Smooth muscle cell of the brain vasculature (primary cell): ENCODE results near the gene SSR4.

Experiments
- DNase-seq: peaks from one replicate; pipeline ENCODE4 v3.0.0-alpha.2; 2012; ENCODE audit warnings: low read depth, low spot score

SSR4 gene

DNA sequence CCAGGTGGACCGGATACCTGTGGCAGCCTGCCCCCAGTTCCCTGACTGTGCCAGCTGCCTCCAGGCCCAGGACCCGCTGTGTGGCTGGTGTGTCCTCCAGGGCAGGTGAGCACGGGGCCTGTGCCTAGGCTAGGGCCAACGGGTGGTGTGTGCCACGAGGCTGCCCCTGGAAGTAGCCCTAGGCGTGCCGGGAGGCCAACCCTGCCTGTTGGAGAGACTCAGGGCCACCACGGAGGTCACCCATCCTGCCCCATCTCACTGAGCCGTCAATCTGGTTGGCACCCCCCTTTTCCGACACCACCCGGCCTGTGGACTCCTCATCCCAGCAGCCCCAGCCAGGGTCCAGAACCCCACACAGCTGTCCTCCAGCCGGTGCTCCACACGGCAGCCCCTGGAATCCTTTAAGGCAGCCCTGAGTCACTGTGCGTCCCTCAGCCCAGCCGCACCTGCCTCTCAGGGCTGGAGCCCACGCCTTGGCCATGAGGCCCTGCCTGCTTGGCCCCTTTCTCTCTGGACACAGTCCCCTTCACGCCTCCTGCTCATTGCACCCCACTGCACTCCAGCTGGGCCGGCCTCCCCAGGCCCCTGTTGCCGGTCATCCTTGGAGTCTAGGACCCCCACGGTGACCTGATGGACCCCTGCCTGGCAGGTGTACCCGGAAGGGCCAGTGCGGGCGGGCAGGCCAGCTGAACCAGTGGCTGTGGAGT is 25.2 kb upstream of the SSR4 start:
- DNase-seq, result no peak

DNA sequence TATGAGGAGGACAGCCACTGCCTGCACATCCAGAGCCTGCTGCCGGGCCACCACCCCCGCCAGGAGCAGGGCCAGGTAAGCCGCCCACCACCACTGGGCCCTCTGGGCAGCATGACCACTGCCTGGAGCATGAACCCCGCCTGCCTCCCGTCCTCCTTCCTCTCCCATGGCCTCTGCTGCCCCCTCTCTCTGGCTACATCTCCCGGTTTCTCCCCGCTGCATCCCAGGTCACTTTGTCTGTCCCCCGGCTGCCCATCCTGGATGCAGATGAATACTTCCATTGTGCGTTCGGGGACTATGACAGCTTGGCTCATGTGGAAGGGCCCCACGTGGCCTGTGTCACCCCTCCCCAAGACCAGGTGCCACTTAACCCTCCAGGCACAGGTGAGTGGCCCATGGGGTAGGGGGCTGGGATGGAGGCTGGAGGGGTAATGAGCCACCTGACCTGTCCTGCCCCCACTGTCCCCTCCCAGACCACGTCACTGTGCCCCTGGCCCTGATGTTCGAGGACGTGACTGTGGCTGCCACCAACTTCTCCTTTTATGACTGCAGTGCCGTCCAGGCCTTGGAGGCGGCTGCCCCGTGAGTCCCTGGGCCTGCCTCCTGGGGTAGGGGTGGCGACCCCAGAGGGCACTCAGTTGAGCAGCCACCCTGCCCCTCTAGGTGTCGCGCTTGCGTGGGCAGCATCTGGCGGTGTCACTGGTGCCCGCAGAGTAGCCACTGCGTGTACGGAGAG is 24.4 kb upstream of the SSR4 start:
- DNase-seq, result no peak

DNA sequence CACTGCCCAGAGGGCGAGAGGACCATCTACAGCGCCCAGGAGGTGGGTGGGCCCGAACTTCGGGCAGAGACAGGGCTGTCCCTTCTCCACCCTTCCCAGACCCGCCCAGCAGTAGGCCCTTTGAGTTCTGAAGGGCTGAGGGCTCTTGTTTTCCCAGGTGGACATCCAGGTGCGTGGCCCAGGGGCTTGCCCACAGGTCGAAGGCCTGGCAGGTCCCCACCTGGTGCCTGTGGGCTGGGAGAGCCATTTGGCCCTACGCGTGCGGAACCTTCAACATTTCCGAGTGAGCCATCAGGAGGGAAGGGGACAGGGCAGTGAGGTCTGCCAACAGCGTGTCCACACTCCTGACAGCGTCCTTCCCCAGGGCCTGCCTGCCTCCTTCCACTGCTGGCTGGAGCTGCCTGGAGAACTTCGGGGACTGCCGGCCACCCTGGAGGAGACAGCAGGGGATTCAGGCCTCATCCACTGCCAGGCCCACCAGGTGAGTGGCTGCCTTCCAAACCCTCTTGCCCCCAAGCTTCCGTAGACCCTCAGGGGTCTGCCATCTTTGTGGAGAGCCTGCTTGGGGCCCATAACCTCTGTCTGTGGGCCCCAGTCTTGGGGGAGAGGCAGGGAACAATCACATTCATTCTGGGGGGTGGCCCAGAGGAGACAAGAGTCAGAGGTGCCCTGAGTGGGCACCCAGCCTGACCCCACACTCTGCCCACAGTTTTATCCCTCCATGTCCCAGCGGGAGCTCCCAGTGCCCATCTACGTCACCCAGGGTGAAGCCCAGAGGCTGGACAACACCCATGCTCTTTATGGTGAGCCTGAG is 23.7 kb upstream of the SSR4 start:
- no peak for DNase-seq

DNA sequence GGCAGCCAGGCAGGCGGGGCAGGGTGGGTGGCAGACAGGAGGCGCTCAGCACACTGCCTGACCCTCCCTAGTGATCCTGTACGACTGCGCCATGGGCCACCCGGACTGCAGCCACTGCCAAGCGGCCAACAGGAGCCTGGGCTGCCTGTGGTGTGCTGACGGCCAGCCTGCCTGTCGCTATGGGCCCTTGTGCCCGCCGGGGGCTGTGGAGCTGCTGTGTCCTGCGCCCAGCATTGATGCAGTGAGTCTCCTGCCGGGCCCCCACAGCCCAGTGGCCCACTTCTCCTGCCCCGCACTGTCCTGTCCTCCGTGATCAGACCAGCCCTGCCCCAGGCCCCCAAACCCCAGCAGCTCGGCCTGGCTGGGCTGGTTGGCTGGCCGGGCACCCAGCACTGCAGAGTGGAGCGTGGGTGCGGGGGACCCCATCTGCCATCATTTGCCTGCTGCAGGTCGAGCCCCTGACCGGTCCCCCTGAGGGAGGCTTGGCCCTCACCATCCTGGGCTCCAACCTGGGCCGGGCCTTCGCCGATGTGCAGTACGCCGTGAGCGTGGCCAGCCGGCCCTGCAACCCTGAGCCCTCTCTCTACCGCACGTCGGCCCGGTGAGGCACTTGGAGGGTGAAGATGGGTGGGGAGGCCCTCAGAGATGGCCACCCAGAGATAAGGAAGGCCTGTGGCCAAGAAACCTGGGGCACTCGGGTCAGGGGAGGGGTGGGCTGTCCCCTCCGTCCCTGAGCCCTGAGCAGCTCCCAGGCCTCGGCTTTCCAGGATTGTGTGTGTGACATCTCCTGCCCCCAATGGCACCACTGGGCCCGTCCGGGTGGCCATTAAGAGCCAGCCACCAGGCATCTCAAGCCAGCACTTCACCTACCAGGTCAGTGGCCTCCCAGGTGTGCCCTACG is 22.8 kb upstream of the SSR4 start:
- DNase-seq, result no peak

DNA sequence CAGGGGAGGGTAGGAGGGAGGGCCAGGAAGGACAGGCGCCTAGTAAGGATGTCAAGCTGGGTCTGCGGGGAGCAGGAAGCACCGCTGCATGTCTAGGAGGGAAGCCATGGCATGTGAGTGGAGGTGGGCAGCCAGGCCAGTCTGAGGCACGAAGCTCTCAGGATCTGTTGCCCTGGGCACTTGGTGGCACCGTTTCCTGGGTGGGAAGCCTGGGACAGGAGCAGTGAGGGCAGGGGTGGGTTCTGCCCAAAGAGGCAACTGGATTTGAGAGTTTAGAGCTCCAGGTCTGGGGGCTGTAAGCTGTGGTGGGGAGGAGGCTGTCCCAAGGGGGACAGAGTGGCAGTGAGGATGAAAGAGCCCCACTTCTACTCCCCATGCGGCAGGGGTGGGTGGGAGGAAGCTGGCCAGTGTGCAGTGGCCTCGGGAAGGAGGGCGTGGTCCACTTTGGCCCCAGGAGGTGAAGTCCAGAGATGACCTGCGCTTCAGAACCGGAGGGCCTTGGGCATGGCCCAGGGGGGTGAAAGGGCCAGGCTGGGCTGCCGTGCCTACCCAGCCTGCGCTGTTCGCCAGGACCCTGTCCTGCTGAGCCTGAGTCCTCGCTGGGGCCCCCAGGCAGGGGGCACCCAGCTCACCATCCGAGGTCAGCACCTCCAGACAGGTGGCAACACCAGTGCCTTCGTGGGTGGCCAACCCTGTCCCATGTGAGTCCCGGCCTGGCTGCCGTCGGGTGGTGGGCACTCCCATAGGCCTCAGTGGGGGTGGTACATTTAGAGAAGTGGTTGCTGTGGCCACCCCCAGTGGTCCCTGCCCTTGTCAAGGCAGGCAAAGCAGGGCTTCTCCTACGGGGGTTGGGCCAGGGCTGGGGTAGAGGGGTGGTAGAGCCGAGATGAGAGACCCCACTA is 21.9 kb upstream of the SSR4 start:
- DNase-seq, result no peak

DNA sequence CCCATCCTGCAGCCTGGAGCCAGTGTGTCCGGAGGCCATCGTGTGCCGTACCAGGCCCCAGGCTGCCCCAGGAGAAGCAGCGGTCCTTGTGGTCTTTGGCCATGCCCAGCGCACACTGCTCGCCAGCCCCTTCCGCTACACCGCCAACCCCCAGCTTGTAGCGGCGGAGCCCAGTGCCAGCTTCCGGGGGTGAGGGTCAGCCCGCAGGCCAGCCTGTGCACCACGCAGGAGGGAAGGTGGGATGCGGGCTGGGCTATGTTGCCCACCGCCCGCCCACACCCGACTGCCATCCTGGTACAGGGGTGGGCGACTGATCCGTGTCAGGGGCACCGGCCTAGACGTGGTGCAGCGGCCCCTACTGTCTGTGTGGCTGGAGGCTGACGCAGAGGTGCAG is 21.3 kb upstream of the SSR4 start:
- no peak for DNase-seq

DNA sequence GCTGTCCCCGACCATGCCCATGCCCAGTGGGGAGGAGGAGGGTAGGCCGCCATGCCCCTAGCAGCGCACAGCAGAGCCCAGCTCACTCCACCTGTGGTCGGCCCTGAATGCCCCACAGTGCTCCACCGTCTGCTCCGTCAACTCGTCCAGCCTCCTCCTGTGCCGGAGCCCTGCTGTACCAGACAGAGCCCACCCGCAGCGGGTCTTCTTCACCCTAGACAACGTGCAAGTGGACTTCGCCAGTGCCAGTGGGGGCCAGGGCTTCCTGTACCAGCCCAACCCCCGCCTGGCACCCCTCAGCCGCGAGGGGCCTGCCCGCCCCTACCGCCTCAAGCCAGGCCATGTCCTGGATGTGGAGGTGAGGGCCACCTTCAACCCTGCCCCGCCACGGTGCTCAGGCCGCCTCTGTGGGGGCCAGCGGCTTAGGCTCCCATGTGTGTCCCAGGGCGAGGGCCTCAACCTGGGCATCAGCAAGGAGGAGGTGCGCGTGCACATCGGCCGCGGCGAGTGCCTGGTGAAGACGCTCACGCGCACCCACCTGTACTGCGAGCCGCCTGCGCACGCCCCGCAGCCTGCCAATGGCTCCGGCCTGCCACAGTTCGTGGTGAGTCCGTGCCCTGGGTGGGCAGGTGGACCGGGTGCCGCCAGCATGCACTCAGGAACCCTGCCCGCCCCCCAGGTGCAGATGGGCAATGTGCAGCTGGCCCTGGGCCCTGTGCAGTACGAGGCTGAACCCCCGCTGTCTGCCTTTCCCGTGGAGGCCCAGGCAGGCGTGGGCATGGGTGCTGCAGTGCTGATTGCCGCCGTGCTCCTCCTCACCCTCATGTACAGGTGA is 20.5 kb upstream of the SSR4 start:
- no peak for DNase-seq

DNA sequence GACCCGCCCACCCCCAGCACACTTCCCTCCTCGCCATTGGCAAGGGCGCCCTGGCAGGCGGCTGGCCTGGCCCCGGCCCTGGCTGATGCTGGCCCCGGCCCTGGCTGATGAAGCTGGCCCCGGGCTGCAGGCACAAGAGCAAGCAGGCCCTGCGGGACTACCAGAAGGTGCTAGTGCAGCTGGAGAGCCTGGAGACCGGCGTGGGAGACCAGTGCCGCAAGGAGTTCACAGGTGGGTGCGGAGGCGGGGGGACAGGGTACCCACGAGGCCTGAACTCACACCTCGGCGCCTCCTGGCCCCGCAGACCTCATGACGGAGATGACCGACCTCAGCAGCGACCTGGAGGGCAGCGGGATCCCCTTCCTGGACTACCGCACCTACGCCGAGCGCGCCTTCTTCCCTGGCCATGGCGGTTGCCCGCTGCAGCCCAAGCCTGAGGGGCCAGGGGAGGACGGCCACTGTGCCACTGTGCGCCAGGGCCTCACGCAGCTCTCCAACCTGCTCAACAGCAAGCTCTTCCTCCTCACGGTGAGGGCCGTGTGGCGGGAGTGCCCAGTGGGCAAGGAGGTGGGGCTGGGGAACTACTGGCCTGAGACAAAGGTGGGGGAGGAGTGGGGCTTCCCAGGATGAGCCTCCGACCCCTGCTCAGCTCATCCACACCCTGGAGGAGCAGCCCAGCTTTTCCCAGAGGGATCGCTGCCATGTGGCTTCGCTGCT is 19.7 kb upstream of the SSR4 start:
- DNase-seq, result no peak

DNA sequence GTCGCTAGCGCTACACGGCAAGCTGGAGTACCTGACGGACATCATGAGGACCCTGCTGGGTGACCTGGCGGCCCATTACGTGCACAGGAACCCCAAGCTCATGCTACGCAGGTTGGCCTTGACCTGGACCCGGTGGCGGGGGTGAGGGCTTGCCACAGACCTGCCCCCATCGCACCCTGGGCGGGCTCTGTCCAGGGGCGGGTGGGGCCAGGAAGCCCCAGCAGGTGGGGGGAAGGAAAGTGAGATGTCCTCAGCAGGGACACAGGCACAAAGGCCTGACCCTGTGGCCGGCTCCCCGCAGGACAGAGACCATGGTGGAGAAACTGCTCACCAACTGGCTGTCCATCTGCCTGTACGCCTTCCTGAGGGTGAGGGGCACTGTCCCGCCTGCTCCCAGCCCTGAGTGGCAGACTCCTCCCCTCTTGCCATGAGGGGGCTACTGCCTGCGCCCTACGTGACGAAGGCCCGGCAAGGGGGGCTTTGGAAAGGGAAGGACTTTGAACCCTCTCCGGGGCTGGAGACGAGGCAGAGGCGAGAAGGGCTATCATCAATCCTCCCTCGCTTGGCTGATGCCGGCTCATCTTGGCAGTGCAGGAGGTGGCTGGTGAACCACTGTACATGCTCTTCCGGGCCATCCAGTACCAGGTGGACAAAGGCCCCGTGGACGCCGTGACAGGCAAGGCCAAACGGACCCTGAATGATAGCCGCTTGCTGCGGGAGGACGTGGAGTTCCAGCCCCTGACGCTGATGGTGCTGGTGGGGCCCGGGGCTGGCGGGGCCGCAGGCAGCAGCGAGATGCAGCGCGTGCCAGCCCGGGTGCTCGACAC is 19.0 kb upstream of the SSR4 start:
- DNase-seq, result no peak

DNA sequence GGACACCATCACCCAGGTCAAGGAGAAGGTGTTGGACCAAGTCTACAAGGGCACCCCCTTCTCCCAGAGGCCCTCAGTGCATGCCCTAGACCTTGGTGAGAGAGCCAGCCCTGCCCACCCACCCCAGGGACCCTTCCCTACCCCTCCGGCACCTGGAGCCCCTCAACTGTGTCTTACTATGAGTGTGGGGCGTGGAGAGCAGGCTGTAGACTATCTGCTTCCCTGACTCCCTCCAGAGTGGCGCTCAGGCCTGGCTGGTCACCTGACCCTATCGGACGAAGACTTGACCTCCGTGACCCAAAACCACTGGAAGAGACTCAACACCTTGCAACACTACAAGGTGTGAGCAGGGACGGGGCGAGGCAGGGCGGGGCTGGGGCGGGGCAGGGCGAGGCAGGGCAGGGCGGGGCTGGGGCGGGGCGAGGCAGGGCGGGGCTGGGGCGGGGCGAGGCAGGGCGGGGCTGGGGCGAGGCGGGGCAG is 18.3 kb upstream of the SSR4 start:
- DNase-seq, result no peak

DNA sequence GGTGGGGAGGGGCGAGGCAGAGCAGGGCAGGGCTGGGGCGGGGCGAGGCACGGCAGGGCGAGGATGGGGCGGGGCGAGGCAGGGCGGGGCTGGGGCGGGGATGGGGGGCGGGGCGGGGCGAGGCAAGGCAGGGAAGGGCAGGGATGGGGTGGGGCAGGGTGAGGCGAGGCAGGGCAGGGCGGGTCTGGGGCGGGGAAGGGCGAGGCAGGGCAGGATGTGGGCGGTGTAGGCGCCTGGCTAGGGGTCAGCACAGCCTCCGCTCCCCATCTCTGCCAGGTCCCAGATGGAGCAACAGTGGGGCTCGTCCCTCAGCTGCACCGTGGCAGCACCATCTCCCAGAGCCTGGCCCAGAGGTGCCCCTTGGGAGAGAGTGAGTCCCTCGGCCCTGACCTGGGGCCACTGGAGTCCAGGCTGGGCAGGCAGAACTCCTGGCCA is 17.8 kb upstream of the SSR4 start:
- DNase-seq, result no peak

DNA sequence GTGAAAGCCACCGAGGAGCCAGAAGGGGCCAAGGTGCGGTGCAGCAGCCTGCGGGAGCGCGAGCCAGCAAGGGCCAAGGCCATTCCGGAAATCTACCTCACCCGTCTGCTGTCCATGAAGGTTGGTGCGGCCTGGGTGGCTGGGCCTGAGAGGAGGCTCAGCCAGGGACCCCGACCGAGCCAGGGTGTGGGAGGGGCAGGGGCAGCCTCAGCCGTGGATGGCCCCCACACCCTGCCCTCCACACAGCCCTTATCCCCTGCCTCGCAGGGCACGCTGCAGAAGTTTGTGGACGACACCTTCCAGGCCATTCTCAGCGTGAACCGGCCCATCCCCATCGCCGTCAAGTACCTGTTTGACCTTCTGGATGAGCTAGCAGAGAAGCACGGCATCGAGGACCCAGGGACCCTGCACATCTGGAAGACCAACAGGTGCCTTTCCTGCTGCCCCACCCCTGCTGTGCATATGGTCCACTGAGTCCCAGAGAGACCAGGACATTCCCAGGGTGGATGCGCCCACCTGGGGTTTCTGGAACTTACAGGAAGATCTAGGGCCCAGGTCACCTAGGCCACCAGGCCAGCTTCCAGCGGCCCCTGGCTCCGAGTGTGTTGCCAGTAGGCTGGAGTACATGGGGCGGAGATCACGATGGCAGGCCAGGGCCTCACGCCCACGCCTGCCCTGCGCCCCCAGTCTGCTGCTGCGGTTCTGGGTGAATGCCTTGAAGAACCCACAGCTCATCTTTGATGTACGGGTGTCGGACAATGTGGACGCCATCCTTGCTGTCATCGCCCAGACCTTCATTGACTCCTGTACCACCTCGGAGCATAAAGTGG is 17.0 kb upstream of the SSR4 start:
- DNase-seq, result no peak

DNA sequence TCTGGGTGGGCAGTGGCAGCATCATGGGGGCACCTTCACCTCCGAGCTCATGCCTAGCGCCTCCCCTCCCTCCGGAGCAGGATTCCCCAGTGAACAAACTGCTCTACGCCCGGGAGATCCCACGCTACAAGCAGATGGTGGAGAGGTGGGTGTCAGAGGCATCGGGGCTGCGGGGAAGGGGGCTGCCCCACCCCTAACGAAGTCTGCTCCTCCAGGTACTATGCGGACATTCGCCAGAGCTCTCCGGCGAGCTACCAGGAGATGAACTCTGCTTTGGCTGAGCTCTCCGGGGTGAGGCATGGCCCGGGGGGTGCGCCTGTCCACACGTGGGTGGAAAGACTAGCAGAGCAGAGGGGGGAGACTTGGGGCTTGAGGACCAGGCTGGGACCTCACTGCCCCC is 16.3 kb upstream of the SSR4 start:
- no peak for DNase-seq

DNA sequence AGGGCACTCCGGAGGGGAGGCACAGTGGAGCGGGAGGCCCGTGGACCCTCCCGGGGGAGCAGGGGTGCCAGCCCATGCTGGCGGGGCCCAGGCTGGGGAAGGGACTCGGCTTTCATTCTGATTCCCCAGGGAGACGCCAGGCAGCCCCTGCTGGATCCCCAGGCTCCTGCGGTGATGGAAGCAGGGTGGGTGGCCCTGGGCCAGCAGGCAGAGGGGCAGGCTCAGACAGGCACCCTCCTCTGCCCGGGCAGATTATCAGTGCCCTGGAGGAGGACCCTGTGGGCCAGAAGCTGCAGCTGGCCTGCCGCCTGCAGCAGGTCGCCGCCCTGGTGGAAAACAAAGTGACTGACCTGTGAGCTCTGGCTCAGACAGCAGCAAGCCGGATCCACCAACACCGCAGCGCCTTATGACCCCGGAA is 15.8 kb upstream of the SSR4 start:
- DNase-seq, result no peak

DNA sequence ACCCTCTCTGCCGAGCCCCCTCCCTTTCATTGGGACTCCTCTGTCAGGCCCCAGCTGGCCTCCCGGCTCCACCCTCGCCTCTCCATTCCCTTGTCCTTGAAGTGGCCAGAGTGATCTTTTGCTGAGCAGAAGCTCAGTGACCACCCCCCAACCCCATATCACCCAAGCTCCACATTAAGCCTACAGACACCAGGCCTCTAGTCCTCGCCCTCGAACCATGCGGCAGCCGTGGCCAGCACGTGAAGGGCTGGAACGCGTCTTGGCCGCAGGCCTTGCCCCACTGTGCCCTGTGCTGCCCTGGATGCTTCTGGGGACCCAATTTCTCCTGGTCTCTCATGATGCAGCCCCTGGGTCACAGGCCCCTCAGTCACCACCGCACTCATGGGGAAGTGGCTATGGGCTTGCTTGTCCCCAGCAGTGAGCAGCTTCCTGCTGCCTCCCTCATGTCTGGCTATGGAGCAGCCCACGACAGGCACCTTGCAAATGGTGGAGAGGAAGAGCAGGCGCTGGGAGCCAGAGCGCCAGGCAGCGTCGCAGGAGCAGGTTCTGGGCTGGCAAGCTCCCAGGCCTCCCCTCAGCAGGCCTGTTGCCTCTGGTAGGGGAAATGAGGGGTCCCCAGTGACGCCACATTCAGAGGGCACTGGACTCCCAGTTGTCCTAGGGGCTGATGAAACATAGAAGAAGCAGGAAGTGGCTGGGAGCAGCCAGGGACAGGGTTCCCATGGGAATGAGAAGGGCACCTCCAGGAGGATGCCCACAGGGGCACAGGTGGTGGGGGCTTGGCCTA is 14.4 kb upstream of the SSR4 start:
- no peak for DNase-seq
